GM12891 (cell line): ENCODE measurements around the gene EDNRB.

Source experiments
- POLR2A ChIP-seq: IDR thresholded peaks from 2 replicates; pipeline ENCODE4 v1.6.1; 2011; ENCODE audit warnings: low read depth, low read length, control low read depth
- POLR2AphosphoS5 ChIP-seq: IDR thresholded peaks from 2 replicates; pipeline ENCODE4 v1.6.1; 2011; ENCODE audit warnings: low read depth, low read length, control low read depth

GRCh38 chr13:77908531-77908930 is 10.1 kb downstream of the EDNRB start:
- TF ChIP-seq POLR2A (no peak), POLR2AphosphoS5 (no peak)
